ENCODE measurements around the gene EIF4EBP2.

Gene EIF4EBP2

GRCh38 chr10:70432561-70433263, 28.8 kb downstream of the EIF4EBP2 start:
- DNase-seq (ENCODE audit: low spot score), result no peak

GRCh38 chr10:70433581-70434280, 29.8 kb downstream of the EIF4EBP2 start:
- no peak for DNase-seq (ENCODE audit: low spot score)

GRCh38 chr10:70435241-70436085, 31.5 kb downstream of the EIF4EBP2 start:
- no peak for DNase-seq (ENCODE audit: low spot score)

- no peak for DNase-seq (ENCODE audit: low spot score)
Measured at GRCh38 chr10:70437721-70438120, 33.8 kb downstream of the EIF4EBP2 start.

GRCh38 chr10:70440296-70441160, 36.6 kb downstream of the EIF4EBP2 start:
- DNase-seq (ENCODE audit: low spot score), result no peak

GRCh38 chr10:70441161-70441894, 37.4 kb downstream of the EIF4EBP2 start, which contains the start of gene NODAL:
Gene NODAL, minus strand, starts transcription at chr10:70441681. Its CDS starts 14 bp downstream, at chr10:70441667.
- DNase-seq (ENCODE audit: low spot score), result no peak

GRCh38 chr10:70441895-70442309, 38.0 kb downstream of the EIF4EBP2 start:
- DNase-seq (ENCODE audit: low spot score), result no peak

GRCh38 chr10:70442332-70442988, 38.5 kb downstream of the EIF4EBP2 start:
- no peak for DNase-seq (ENCODE audit: low spot score)

GRCh38 chr10:70444744-70445143, 40.8 kb downstream of the EIF4EBP2 start:
- DNase-seq (ENCODE audit: low spot score), result no peak

- DNase-seq (ENCODE audit: low spot score), result no peak
Measured at GRCh38 chr10:70445718-70446657, 42.0 kb downstream of the EIF4EBP2 start.

- DNase-seq (ENCODE audit: low spot score), result no peak
Measured at GRCh38 chr10:70448236-70448635, 44.3 kb downstream of the EIF4EBP2 start.

GRCh38 chr10:70455213-70455630, 51.3 kb downstream of the EIF4EBP2 start:
- DNase-seq (ENCODE audit: low spot score), result no peak

- DNase-seq (ENCODE audit: low spot score), result no peak
Measured at GRCh38 chr10:70456164-70456563, 52.2 kb downstream of the EIF4EBP2 start.

GRCh38 chr10:70457759-70458305, 53.9 kb downstream of the EIF4EBP2 start:
- DNase-seq (ENCODE audit: low spot score), result no peak

GRCh38 chr10:70458329-70459060, 54.5 kb downstream of the EIF4EBP2 start:
- no peak for DNase-seq (ENCODE audit: low spot score)

- DNase-seq (ENCODE audit: low spot score), result no peak
Measured at GRCh38 chr10:70459061-70459773, 55.3 kb downstream of the EIF4EBP2 start.

GRCh38 chr10:70459774-70460490, 56.0 kb downstream of the EIF4EBP2 start:
- no peak for DNase-seq (ENCODE audit: low spot score)

Measured in pons (tissue), 1 donor.